GM18498 (cell line): ENCODE data around the gene IFRD2.
"Not testable (repeated sequence)": the region's sequence is repeated elsewhere in the genome, so short reads cannot be mapped to it uniquely, and the experiment has no call there.

ENCODE experiments used
- ATAC-seq: cut with Tn5 transposase; IDR thresholded peaks from one replicate; pipeline ENCODE4 v1.9.1; 2021; ENCODE audit warnings: mild to moderate bottlenecking, moderate library complexity; ENCODE audit not compliant: unreplicated experiment

The IFRD2 gene

GRCh38 chr3:50256978-50257890 lies 35.0 kb downstream of the IFRD2 start:
- ATAC-seq, result no peak

GRCh38 chr3:50255251-50255615 lies 37.0 kb downstream of the IFRD2 start:
- ATAC-seq, result no peak

GRCh38 chr3:50254577-50255250 lies 37.5 kb downstream of the IFRD2 start:
- no peak for ATAC-seq

GRCh38 chr3:50251220-50251619 lies 41.0 kb downstream of the IFRD2 start:
- no peak for ATAC-seq

GRCh38 chr3:50250514-50250913 lies 41.7 kb downstream of the IFRD2 start:
- ATAC-seq, result no peak

- no peak for ATAC-seq
Measured at GRCh38 chr3:50249457-50249856, 42.8 kb downstream of the IFRD2 start.

GRCh38 chr3:50248387-50248786 lies 43.8 kb downstream of the IFRD2 start:
- no peak for ATAC-seq

- ATAC-seq, result peak; percentile 52
Measured at GRCh38 chr3:50246517-50246954, 45.7 kb downstream of the IFRD2 start.

- peak; percentile 68 for ATAC-seq
Measured at GRCh38 chr3:50245831-50246516, 46.3 kb downstream of the IFRD2 start.

GRCh38 chr3:50245251-50245745 lies 46.9 kb downstream of the IFRD2 start:
- ATAC-seq, result no peak

- ATAC-seq, result not testable (repeated sequence)
Measured at GRCh38 chr3:50244813-50245212, 47.4 kb downstream of the IFRD2 start.

GRCh38 chr3:50243543-50243895 lies 48.7 kb downstream of the IFRD2 start:
- ATAC-seq, result no peak

- ATAC-seq, result no peak
Measured at GRCh38 chr3:50242851-50243542, 49.2 kb downstream of the IFRD2 start.

GRCh38 chr3:50242381-50242770 lies 49.9 kb downstream of the IFRD2 start:
- ATAC-seq, result no peak

GRCh38 chr3:50241713-50242380 lies 50.4 kb downstream of the IFRD2 start:
- no peak for ATAC-seq

GRCh38 chr3:50241163-50241562 lies 51.1 kb downstream of the IFRD2 start:
- ATAC-seq, result no peak

- ATAC-seq, result no peak
Measured at GRCh38 chr3:50239649-50240048, 52.6 kb downstream of the IFRD2 start.

- no peak for ATAC-seq
Measured at GRCh38 chr3:50238549-50239026, 53.6 kb downstream of the IFRD2 start.

GRCh38 chr3:50237754-50238548 lies 54.3 kb downstream of the IFRD2 start:
- ATAC-seq, result peak; percentile 38
